ENCODE data around the gene SUV39H2. TPM values are rescaled to one million over a fixed set of nuclear protein-coding genes. Genes with fewer than 3 reads are reported as not detected.
"Not testable (repeated sequence)": the region's sequence is repeated elsewhere in the genome, so short reads cannot be mapped to it uniquely, and the experiment has no call there.

The SUV39H2 gene
- total and polyA plus RNA-seq, 4 donors: 2.6 to 7.7 (median 5.4) TPM

DNA sequence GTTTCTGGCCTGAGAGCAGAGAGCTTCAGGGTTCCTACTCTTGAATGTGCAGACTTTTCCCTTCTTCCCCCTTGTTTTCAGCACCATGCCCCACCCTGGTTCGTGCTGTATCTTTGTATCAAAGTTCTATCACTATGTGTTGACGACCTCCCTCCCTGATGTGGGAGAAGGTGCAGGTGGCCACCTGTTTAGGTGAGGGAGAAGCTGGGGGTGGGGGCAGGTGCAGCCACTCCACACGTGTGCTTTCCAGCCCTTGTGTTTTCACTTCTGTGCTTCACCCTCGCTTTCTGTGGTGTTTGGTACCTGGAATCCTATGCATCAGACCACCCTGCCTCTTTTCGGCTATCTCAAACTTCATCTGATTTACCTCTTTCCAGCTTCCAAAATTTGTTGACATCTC is 19.6 kb upstream of the SUV39H2 start:
- Histone ChIP-seq H3K9ac (ENCODE audit: insufficient read depth in 1 of 2, low read length in 2 of 2) (no peak overlapping the region), H3K27ac (ENCODE audit: low read depth in 1 of 2, low read length in 1 of 2) (no peak overlapping the region), H3K4me1 (ENCODE audit: control insufficient read depth in 5 of 5, insufficient read depth in 5 of 5, low read length in 5 of 5) (no peaks in the 10 kb centered on the region), H3K36me3 (ENCODE audit: control insufficient read depth in 4 of 4, insufficient read depth in 4 of 4, low read length in 4 of 4) (peaks cover 4 to 23% (median 9%) of the 10 kb centered on the region in 4 donors), H3K9me3 (ENCODE audit: control insufficient read depth in 4 of 4, insufficient read depth in 3 of 4, low read length in 3 of 4) (no peaks in the 10 kb centered on the region), H3K4me3 (no peak overlapping the region), H3K27me3 (ENCODE audit: control insufficient read depth in 3 of 3, insufficient read depth in 3 of 3, low read length in 2 of 3) (no peaks in the 10 kb centered on the region)
- no peak for ATAC-seq (ENCODE audit: insufficient read depth, low FRiP score)
- no peak for DNase-seq
- TF ChIP-seq, protein P1, sequence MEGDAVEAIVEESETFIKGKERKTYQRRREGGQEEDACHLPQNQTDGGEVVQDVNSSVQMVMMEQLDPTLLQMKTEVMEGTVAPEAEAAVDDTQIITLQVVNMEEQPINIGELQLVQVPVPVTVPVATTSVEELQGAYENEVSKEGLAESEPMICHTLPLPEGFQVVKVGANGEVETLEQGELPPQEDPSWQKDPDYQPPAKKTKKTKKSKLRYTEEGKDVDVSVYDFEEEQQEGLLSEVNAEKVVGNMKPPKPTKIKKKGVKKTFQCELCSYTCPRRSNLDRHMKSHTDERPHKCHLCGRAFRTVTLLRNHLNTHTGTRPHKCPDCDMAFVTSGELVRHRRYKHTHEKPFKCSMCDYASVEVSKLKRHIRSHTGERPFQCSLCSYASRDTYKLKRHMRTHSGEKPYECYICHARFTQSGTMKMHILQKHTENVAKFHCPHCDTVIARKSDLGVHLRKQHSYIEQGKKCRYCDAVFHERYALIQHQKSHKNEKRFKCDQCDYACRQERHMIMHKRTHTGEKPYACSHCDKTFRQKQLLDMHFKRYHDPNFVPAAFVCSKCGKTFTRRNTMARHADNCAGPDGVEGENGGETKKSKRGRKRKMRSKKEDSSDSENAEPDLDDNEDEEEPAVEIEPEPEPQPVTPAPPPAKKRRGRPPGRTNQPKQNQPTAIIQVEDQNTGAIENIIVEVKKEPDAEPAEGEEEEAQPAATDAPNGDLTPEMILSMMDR (IDR thresholded peaks at IDR 0.05; ENCODE audit: control extremely low read depth, extremely low read depth): no peak
- 87 to 90% methylated on average over 5 of the region's 5 CpGs for WGBS, 2 donors

GRCh38 chr10:14859775-14860174 is 18.9 kb upstream of the SUV39H2 start:
- peak in 1 of 3 donors; percentile 17 for DNase-seq
- peaks cover 4 to 16% (median 6%) of the 10 kb centered on the region in 4 donors for H3K36me3 ChIP-seq (ENCODE audit: control insufficient read depth in 4 of 4, insufficient read depth in 4 of 4, low read length in 4 of 4)

DNA sequence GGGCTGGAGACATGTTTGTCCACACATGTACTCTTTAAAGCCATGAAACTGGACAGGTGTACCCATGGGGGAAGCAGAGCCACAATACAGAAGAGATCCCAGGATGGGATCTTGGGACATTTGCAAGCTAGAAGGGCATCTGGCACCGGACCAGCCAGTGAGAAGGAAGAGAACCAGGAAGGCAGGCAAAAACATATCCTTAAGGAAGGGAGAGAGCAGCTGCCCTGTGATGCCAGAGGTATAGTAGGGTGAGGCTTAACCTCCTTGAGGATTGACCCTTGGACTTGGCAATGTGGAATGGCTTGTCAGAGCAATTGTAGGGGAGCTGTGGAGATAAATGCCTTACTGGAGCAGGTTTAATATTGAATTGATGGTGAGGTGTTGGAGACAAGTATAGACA is 17.9 kb upstream of the SUV39H2 start:
- TF ChIP-seq, protein P1 (IDR thresholded peaks at IDR 0.05; ENCODE audit: control extremely low read depth, extremely low read depth): no peak
- no peaks in the 10 kb centered on the region for H3K4me1 ChIP-seq (ENCODE audit: control insufficient read depth in 5 of 5, insufficient read depth in 5 of 5, low read length in 5 of 5)
- DNase-seq (no peak), ATAC-seq (ENCODE audit: insufficient read depth, low FRiP score) (no peak)
- peaks cover 4 to 15% (median 6%) of the 10 kb centered on the region in 4 donors for H3K36me3 ChIP-seq (ENCODE audit: control insufficient read depth in 4 of 4, insufficient read depth in 4 of 4, low read length in 4 of 4)
- WGBS, 2 donors: 74 to 94% methylated on average over 1 of the region's 1 CpG
- H3K4me3 ChIP-seq: no peak overlapping the region
- H3K27ac ChIP-seq (ENCODE audit: low read depth in 1 of 2, low read length in 1 of 2): no peak overlapping the region
- no peaks in the 10 kb centered on the region for H3K27me3 ChIP-seq (ENCODE audit: control insufficient read depth in 3 of 3, insufficient read depth in 3 of 3, low read length in 2 of 3)
- H3K9me3 ChIP-seq (ENCODE audit: control insufficient read depth in 4 of 4, insufficient read depth in 3 of 4, low read length in 3 of 4): no peaks in the 10 kb centered on the region
- no peak overlapping the region for H3K9ac ChIP-seq (ENCODE audit: insufficient read depth in 1 of 2, low read length in 2 of 2)

More at GRCh38 chr10:14859775-14860174, 18.9 kb upstream of the SUV39H2 start:
- ATAC-seq (ENCODE audit: insufficient read depth, low FRiP score): no peak
- H3K9me3 ChIP-seq (ENCODE audit: control insufficient read depth in 4 of 4, insufficient read depth in 3 of 4, low read length in 3 of 4): no peaks in the 10 kb centered on the region
- no peak overlapping the region for H3K4me3 ChIP-seq
- H3K27ac ChIP-seq (ENCODE audit: low read depth in 1 of 2, low read length in 1 of 2): no peak overlapping the region
- no peaks in the 10 kb centered on the region for H3K27me3 ChIP-seq (ENCODE audit: control insufficient read depth in 3 of 3, insufficient read depth in 3 of 3, low read length in 2 of 3)
- no peak overlapping the region for H3K9ac ChIP-seq (ENCODE audit: insufficient read depth in 1 of 2, low read length in 2 of 2)
- TF ChIP-seq, protein P1 (IDR thresholded peaks at IDR 0.05; ENCODE audit: control extremely low read depth, extremely low read depth): no peak
- no peaks in the 10 kb centered on the region for H3K4me1 ChIP-seq (ENCODE audit: control insufficient read depth in 5 of 5, insufficient read depth in 5 of 5, low read length in 5 of 5)

DNA sequence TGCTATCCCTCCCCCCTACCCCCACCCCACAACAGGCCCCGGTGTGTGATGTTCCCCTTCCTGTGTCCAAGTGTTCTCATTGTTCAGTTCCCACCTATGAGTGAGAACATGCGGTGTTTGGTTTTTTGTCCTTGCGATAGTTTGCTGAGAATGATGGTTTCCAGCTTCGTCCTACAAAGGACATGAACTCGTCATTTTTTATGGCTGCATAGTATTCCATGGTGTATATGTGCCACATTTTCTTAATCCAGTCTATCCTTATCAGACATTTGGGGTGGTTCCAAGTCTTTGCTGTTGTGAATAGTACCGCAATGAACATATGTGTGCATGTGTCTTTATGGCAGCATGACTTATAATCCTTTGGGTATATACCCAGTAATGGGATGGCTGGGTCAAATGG is 14.2 kb upstream of the SUV39H2 start:
- WGBS, 2 donors: 93 to 98% methylated on average over 5 to 6 of the region's 6 CpGs
- DNase-seq; H3K27ac ChIP-seq (ENCODE audit: low read depth in 1 of 2, low read length in 1 of 2); H3K9ac ChIP-seq (ENCODE audit: insufficient read depth in 1 of 2, low read length in 2 of 2); H3K27me3 ChIP-seq (ENCODE audit: control insufficient read depth in 3 of 3, insufficient read depth in 3 of 3, low read length in 2 of 3); H3K4me3 ChIP-seq; H3K4me1 ChIP-seq (ENCODE audit: control insufficient read depth in 5 of 5, insufficient read depth in 5 of 5, low read length in 5 of 5); ATAC-seq (ENCODE audit: insufficient read depth, low FRiP score); H3K9me3 ChIP-seq (ENCODE audit: control insufficient read depth in 4 of 4, insufficient read depth in 3 of 4, low read length in 3 of 4): not testable (repeated sequence)
- peaks cover 4 to 23% (median 8%) of the 10 kb centered on the region in 4 donors for H3K36me3 ChIP-seq (ENCODE audit: control insufficient read depth in 4 of 4, insufficient read depth in 4 of 4, low read length in 4 of 4)

DNA sequence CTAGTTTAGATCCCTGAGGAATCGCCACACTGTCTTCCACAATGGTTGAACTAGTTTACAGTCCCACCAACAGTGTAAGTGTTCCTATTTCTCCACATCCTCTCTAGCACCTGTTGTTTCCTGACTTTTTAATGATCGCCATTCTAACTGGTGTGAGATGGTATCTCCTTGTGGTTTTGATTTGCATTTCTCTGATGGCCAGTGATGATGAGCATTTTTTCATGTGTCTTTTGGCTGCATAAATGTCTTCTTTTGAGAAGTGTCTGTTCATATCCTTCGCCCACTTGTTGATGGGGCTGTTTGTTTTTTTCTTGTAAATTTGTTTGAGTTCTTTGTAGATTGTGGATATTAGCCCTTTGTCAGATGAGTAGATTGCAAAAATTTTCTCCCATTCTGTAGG is 13.8 kb upstream of the SUV39H2 start:
- 90 to 97% methylated on average over 3 of the region's 3 CpGs for WGBS, 2 donors
- not testable (repeated sequence) for ATAC-seq (ENCODE audit: insufficient read depth, low FRiP score); H3K4me3 ChIP-seq; H3K9me3 ChIP-seq (ENCODE audit: control insufficient read depth in 4 of 4, insufficient read depth in 3 of 4, low read length in 3 of 4); H3K4me1 ChIP-seq (ENCODE audit: control insufficient read depth in 5 of 5, insufficient read depth in 5 of 5, low read length in 5 of 5); H3K27me3 ChIP-seq (ENCODE audit: control insufficient read depth in 3 of 3, insufficient read depth in 3 of 3, low read length in 2 of 3); H3K27ac ChIP-seq (ENCODE audit: low read depth in 1 of 2, low read length in 1 of 2); DNase-seq; H3K9ac ChIP-seq (ENCODE audit: insufficient read depth in 1 of 2, low read length in 2 of 2)
- H3K36me3 ChIP-seq (ENCODE audit: control insufficient read depth in 4 of 4, insufficient read depth in 4 of 4, low read length in 4 of 4): peaks cover 4 to 26% (median 9%) of the 10 kb centered on the region in 4 donors

Measured in lung (tissue), 12 donors.